Endothelial cell of umbilical vein (primary cell): ENCODE results near the gene C19orf73. TPM values are rescaled to one million over a fixed set of nuclear protein-coding genes. Genes with fewer than 3 reads are reported as not detected.

Source experiments
- BruUV-seq: library from RNA; stranded (reverse); fragments of 400-500 nt; replicated peaks from 2 replicates; lab custom pipeline; 2021; lab: Mats Ljungman, UMichigan
- CTCF ChIA-PET: fragments of 300-600, 350-600 bp; sonication (Branson Sonifier 250); formaldehyde crosslinking; loops from one replicate; lab custom pipeline; 2021; ENCODE audit warnings: antibody characterized with exemption, inconsistent platforms; lab: Charles Lee
- POLR2A ChIA-PET: fragments of 300-600, 350-600 bp; sonication (Branson Sonifier 250); formaldehyde crosslinking; loops from one replicate; lab custom pipeline; 2021; ENCODE audit warnings: antibody characterized with exemption, inconsistent platforms; lab: Charles Lee
- DNase-seq: peaks from one replicate; pipeline ENCODE4 v3.0.0-alpha.2; 2011; ENCODE audit warnings: low read depth, low spot score
- FAIRE-seq: peaks from 2 replicates; lab custom pipeline; 2011; peaks lifted over from hg19 to GRCh38; lab: Jason Lieb, UNC
- H2AFZ ChIP-seq: 2 replicates; pipeline ENCODE4 v1.6.0; 2012; ENCODE audit warnings: low read depth, low read length, control low read depth, inconsistent platforms
- H3K27ac ChIP-seq: 2 replicates; pipeline ENCODE4 v1.5.1; 2011; ENCODE audit warnings: low read depth, mild to moderate bottlenecking, control low read depth, low read length, moderate library complexity; ENCODE audit not compliant: insufficient read depth
- H3K27me3 ChIP-seq, 2 experiments: 2 replicates each; pipeline versions ENCODE4 v1.6.0 to v1.6.1; 2011; ENCODE audit warnings: low read length in 2 of 2, mixed read lengths in 1 of 2; ENCODE audit not compliant: control insufficient read depth in 2 of 2, insufficient read depth in 2 of 2
- H3K36me3 ChIP-seq, 2 experiments: 2 replicates in 1 of 2; 3 replicates in 1 of 2; pipeline ENCODE4 v1.5.1; 2011; ENCODE audit warnings: low read length in 2 of 2, mild to moderate bottlenecking in 1 of 2, moderate library complexity in 1 of 2; ENCODE audit not compliant: control insufficient read depth in 2 of 2, insufficient read depth in 2 of 2; ENCODE audit errors: extremely low read depth in 1 of 2
- H3K4me1 ChIP-seq: 3 replicates; pipeline ENCODE4 v1.5.1; 2011; ENCODE audit warnings: mild to moderate bottlenecking, low read length; ENCODE audit not compliant: control insufficient read depth, insufficient read depth; ENCODE audit errors: extremely low read depth
- H3K4me2 ChIP-seq: 2 replicates; pipeline ENCODE4 v1.6.1; 2011; ENCODE audit warnings: low read length, control low read depth, mixed read lengths; ENCODE audit not compliant: insufficient read depth
- H3K4me3 ChIP-seq, 3 experiments: fragments of 200-600 bp in 1 of 3; sonication (generic), shearing (Covaris generic) in 1 of 3; replicated peaks in 1 of 3; 2 replicates each; pipeline ENCODE4 v1.5.1; 2011 to 2016; ENCODE audit warnings: control low read depth in 3 of 3, low read length in 3 of 3, mild to moderate bottlenecking in 2 of 3, inconsistent platforms in 1 of 3, low read depth in 1 of 3, moderate library complexity in 1 of 3; ENCODE audit not compliant: insufficient read depth in 1 of 3
- H3K79me2 ChIP-seq: 2 replicates; pipeline ENCODE4 v1.6.0; 2012; ENCODE audit warnings: low read length, inconsistent platforms; ENCODE audit not compliant: control insufficient read depth, insufficient read depth
- H3K9ac ChIP-seq: replicated peaks from 2 replicates; pipeline ENCODE3; 2011; ENCODE audit warnings: low read length, control low read depth; ENCODE audit not compliant: insufficient read depth; ENCODE audit errors: extremely low read depth
- H3K9me1 ChIP-seq: replicated peaks from 3 replicates; pipeline ENCODE4 v1.6.0; 2011; ENCODE audit warnings: mild to moderate bottlenecking, low read length; ENCODE audit not compliant: control insufficient read depth, insufficient read depth; ENCODE audit errors: extremely low read depth
- H3K9me3 ChIP-seq: replicated peaks from 2 replicates; pipeline ENCODE4 v1.5.1; 2012; ENCODE audit warnings: low read length, inconsistent platforms; ENCODE audit not compliant: control insufficient read depth, insufficient read depth
- H4K20me1 ChIP-seq: replicated peaks from 2 replicates; pipeline ENCODE3; 2011; ENCODE audit warnings: mild to moderate bottlenecking, low read length; ENCODE audit not compliant: control insufficient read depth, insufficient read depth; ENCODE audit errors: extremely low read depth
- CTCF ChIP-seq, 2 donors: IDR thresholded peaks; 1 replicate in 1 of 2; 2 replicates in 1 of 2; pipeline ENCODE4 v1.5.1; 2011; ENCODE audit warnings: low read length in 2 of 2, mild to moderate bottlenecking in 2 of 2, moderate library complexity in 2 of 2, control low read depth in 1 of 2, inconsistent platforms in 1 of 2, low read depth in 1 of 2; ENCODE audit not compliant: insufficient read depth in 1 of 2; ENCODE audit errors: extremely low read depth in 1 of 2
- EZH2 ChIP-seq: IDR thresholded peaks from 2 replicates; pipeline ENCODE4 v1.6.1; 2012; ENCODE audit warnings: borderline replicate concordance, low read depth, mild to moderate bottlenecking, moderate library complexity, low read length, inconsistent platforms; ENCODE audit not compliant: severe bottlenecking
- FOS ChIP-seq: IDR thresholded peaks from 2 replicates; pipeline ENCODE4 v1.6.1; 2011; ENCODE audit warnings: mild to moderate bottlenecking, low read length, moderate library complexity, borderline replicate concordance; ENCODE audit not compliant: insufficient read depth
- GATA2 ChIP-seq: IDR thresholded peaks from 2 replicates; pipeline ENCODE4 v1.7.0; 2011; ENCODE audit warnings: low read depth, mild to moderate bottlenecking, moderate library complexity, mixed read lengths, low read length; ENCODE audit not compliant: insufficient read length, insufficient read depth
- JUN ChIP-seq: IDR thresholded peaks from 2 replicates; pipeline ENCODE4 v1.6.1; 2011; ENCODE audit warnings: borderline replicate concordance, low read depth; ENCODE audit not compliant: insufficient read length, insufficient read depth
- MAX ChIP-seq: IDR thresholded peaks from 2 replicates; pipeline ENCODE4 v1.6.1; 2011; ENCODE audit not compliant: insufficient read depth, insufficient read length
- MYC ChIP-seq: IDR thresholded peaks from one replicate; pipeline ENCODE4 v1.6.1; 2011; ENCODE audit warnings: mild to moderate bottlenecking, low read depth, low read length
- POLR2A ChIP-seq: IDR thresholded peaks from 2 replicates; pipeline ENCODE4 v1.6.1; 2012; ENCODE audit warnings: low read depth, mild to moderate bottlenecking, control low read depth, low read length
- POLR2AphosphoS5 ChIP-seq: IDR thresholded peaks from 2 replicates; pipeline ENCODE4 v1.6.1; 2012; ENCODE audit warnings: low read depth, mild to moderate bottlenecking, control low read depth, low read length, moderate library complexity; ENCODE audit not compliant: insufficient read depth
- dilution Hi-C: fragments of 300-500 bp; cut with MboI; formaldehyde crosslinking; loops from one replicate; pipeline ENCODE4 v1.15.0; 2019; ENCODE audit warnings: low sequenced_read_pairs; ENCODE audit not compliant: extremely low pct_ligation_motif_present
- intact Hi-C: fragments of 100-400 bp; cut with micrococcal nuclease; formaldehyde crosslinking; loops from one replicate; pipeline ENCODE4 v1.10.0; 2022
- polyA plus RNA-seq, 4 experiments: library from polyadenylated mRNA; depleted of rRNA in 3 of 4; stranded (reverse) in 3 of 4; unstranded in 1 of 4; fragments of >200 nt; gene quantifications; 2 replicates each; pipeline versions ENCODE4 v1.2.1 to v1.2.3, GENCODE V29; 2011 to 2012; ENCODE audit warnings: missing spikeins in 1 of 4
- total RNA-seq: library from RNA; stranded (reverse); gene quantifications from 2 replicates; pipeline ENCODE4 v1.2.3, GENCODE V29; 2021

Gene C19orf73
- total and polyA plus RNA-seq, 2 donors (not counting 3 experiments of a cell fraction or from before 2014, with no cell fraction given): 1.8 TPM; not detected in 1

GRCh38 chr19:49104229-49104864 is 14.6 kb downstream of the C19orf73 start:
- dilution Hi-C loops (no loop called here), intact Hi-C loops (no loop called here)
- no peaks in the 10 kb centered on the region for H3K9me1 ChIP-seq
- no peak for DNase-seq
- no peak overlapping the region for H3K4me2 ChIP-seq
- no peaks in the 10 kb centered on the region for H3K9me3 ChIP-seq
- no peak for TF ChIP-seq POLR2A
- TF ChIP-seq MAX: no peak
- H4K20me1 ChIP-seq: no peaks in the 10 kb centered on the region
- ChIA-PET POLR2A (no interaction called here), CTCF (interaction anchor here (2.7 to 2.8 kb wide), 3 partner anchors 11 to 104 kb away, joined by 20 to 35 read pairs (median 21); partner anchors contain the start of gene LIN7B)
- no peaks in the 10 kb centered on the region for H3K4me1 ChIP-seq
- H3K79me2 ChIP-seq: peaks cover 5% of the 10 kb centered on the region
- no peak overlapping the region for H3K9ac ChIP-seq
- FAIRE-seq: no peak
- no peaks in the 10 kb centered on the region for H3K27me3 ChIP-seq
- no peak overlapping the region for H2AFZ ChIP-seq
- H3K36me3 ChIP-seq: peaks cover 27 to 72% of the 10 kb centered on the region in 2 experiments
- H3K27ac ChIP-seq: no peak overlapping the region
- H3K4me3 ChIP-seq: no peak overlapping the region
- no TSS peak for BruUV-seq

GRCh38 chr19:49103331-49104085 is 15.4 kb downstream of the C19orf73 start:
- peaks cover 12% of the 10 kb centered on the region for H3K79me2 ChIP-seq
- no peak overlapping the region for H3K9ac ChIP-seq
- H3K4me2 ChIP-seq: no peak overlapping the region
- H3K4me1 ChIP-seq: no peaks in the 10 kb centered on the region
- H3K9me3 ChIP-seq: no peaks in the 10 kb centered on the region
- TF ChIP-seq MAX: no peak
- no peak for TF ChIP-seq FOS
- no peak for TF ChIP-seq POLR2A
- TF ChIP-seq JUN: no peak
- TF ChIP-seq EZH2: no peak
- no peak for TF ChIP-seq MYC
- no peak for TF ChIP-seq CTCF (IDR thresholded peaks at IDR 0.05; ENCODE audit: extremely low read depth in 1 of 2, insufficient read depth in 1 of 2, low read depth in 1 of 2, low read length in 2 of 2)
- no peak for TF ChIP-seq POLR2AphosphoS5
- TF ChIP-seq GATA2: no peak
- BruUV-seq: no TSS peak
- ChIA-PET POLR2A (no interaction called here), CTCF (interaction anchor here (1.3 kb wide), 1 partner anchor 105 kb away, joined by 3 read pairs; no protein-coding TSS in a partner anchor)
- no peaks in the 10 kb centered on the region for H3K9me1 ChIP-seq
- dilution Hi-C loops: no loop called here
- FAIRE-seq (no peak), DNase-seq (no peak)
- peaks cover 31 to 71% of the 10 kb centered on the region in 2 experiments for H3K36me3 ChIP-seq
- intact Hi-C loops: no loop called here
- H3K27ac ChIP-seq: no peak overlapping the region
- no peaks in the 10 kb centered on the region for H4K20me1 ChIP-seq
- no peak overlapping the region for H2AFZ ChIP-seq
- H3K4me3 ChIP-seq: no peak overlapping the region
- H3K27me3 ChIP-seq: no peaks in the 10 kb centered on the region
